Kidney (tissue), 14 donors: Measurements from ENCODE around the gene PGPEP1. TPM values are rescaled to one million over a fixed set of nuclear protein-coding genes. Genes with fewer than 3 reads are reported as not detected.
"Not testable (repeated sequence)": the region's sequence is repeated elsewhere in the genome, so short reads cannot be mapped to it uniquely, and the experiment has no call there.

Source experiments
- DNase-seq, 5 donors: peaks; one replicate each; pipeline ENCODE4 v3.0.0-alpha.2; 2013 to 2020
- FAIRE-seq: peaks from 2 replicates; lab custom pipeline; 2012; peaks lifted over from hg19 to GRCh38; lab: Jason Lieb, UNC
- H3K27ac ChIP-seq, 2 donors: one replicate each; pipeline ENCODE4 v1.7.0; 2013; ENCODE audit warnings: low read depth in 2 of 2, low read length in 2 of 2, inconsistent platforms in 1 of 2
- H3K27me3 ChIP-seq: one replicate; pipeline ENCODE4 v1.7.1; 2013; ENCODE audit warnings: low read length, inconsistent platforms; ENCODE audit not compliant: control insufficient read depth, insufficient read depth
- H3K36me3 ChIP-seq, 3 donors: one replicate each; pipeline versions ENCODE4 v1.7.0 to v1.7.1; 2013; ENCODE audit warnings: low read length in 3 of 3, control low read depth in 1 of 3, inconsistent platforms in 1 of 3; ENCODE audit not compliant: insufficient read depth in 3 of 3, control insufficient read depth in 2 of 3
- H3K4me1 ChIP-seq, 3 donors: one replicate each; pipeline versions ENCODE4 v1.7.0 to v1.7.1; 2013; ENCODE audit warnings: low read length in 3 of 3, inconsistent platforms in 1 of 3, low read depth in 1 of 3; ENCODE audit not compliant: control insufficient read depth in 2 of 3, insufficient read depth in 2 of 3
- H3K4me3 ChIP-seq, 3 donors: one replicate each; pipeline versions ENCODE4 v1.7.0 to v1.8.1; 2013; ENCODE audit warnings: low read length in 3 of 3, control low read depth in 1 of 3, inconsistent platforms in 1 of 3
- H3K9ac ChIP-seq, 3 donors: one replicate each; pipeline versions ENCODE4 v1.7.0 to v1.7.1; 2013; ENCODE audit warnings: low read length in 3 of 3, control low read depth in 1 of 3, inconsistent platforms in 1 of 3
- H3K9me3 ChIP-seq, 3 donors: one replicate each; pipeline versions ENCODE4 v1.7.0 to v1.7.1; 2013; ENCODE audit warnings: low read length in 3 of 3, control low read depth in 1 of 3, inconsistent platforms in 1 of 3; ENCODE audit not compliant: control insufficient read depth in 2 of 3, insufficient read depth in 1 of 3
- intact Hi-C: fragments of 100-400 bp; cut with DNase I; formaldehyde crosslinking; loops from one replicate; pipeline ENCODE4 v1.11.1; 2022
- polyA plus RNA-seq: library from polyadenylated mRNA; stranded (reverse); fragments of 350-450 nt; fragmentation: Illumina TruSeq; extraction: RNeasy Lipid Tissue Mini Kit (QIAGEN cat#74804); gene quantifications from one replicate; pipeline ENCODE4 v1.2.3, GENCODE V29; 2014; ENCODE audit warnings: low read depth, low replicate concordance; ENCODE audit not compliant: insufficient read depth
- total RNA-seq: library from RNA; stranded (reverse); fragmentation: NEBNext Ultra II Directional; extraction: Animal tissue kit (Norgen Biotek cat#: 25700); gene quantifications from one replicate; pipeline ENCODE4 v1.2.1, GENCODE V29; 2021
- TF ChIP-seq, protein P1 (sequence below): IDR thresholded peaks from 3 replicates; pipeline ENCODE4 v1.5.1; 2012; ENCODE audit warnings: mild to moderate bottlenecking, moderate library complexity, borderline replicate concordance; ENCODE audit not compliant: insufficient read depth; ENCODE audit errors: extremely low read depth
- donor health status: control.
- donor health status: control.
- donor health status: control.
- donor health status: control.
- donor health status: control.
- donor health status: DM: yes; HTN: yes; CAD: no.
- donor health status: Normal renal cell carcinoma (clear cell type).

PGPEP1 gene
- total and polyA plus RNA-seq, 2 donors from 2014 or later, result 54.5 to 76.1 TPM

DNA sequence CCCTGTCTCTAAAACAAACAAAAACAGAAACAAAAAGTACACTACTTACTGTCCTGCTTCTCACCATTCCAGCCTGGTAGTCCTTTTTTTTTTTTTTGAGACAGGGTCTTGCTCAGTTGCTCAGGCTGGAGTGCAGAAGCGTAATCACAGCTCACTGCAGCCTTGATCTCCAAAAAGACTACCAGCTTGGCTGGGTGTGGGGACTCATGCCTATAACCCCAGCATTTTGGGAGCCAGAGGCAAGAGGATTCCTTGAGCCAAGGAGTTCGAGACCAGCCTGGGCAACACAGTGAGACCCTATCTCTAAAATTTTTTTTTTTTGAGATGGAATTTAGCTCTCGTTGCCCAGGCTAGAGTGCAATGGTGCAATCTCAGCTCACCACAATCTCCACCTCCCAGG is 40.4 kb downstream of the PGPEP1 start:
- DNase-seq (no peak), FAIRE-seq (no peak)
- Histone ChIP-seq H3K36me3 (no peaks in the 10 kb centered on the region), H3K27ac (peak overlapping the region; percentile 45 to 84), H3K4me1 (peaks cover 0 to 15% (median 13%) of the 10 kb centered on the region in 3 donors), H3K27me3 (no peaks in the 10 kb centered on the region), H3K4me3 (no peak overlapping the region), H3K9me3 (no peaks in the 10 kb centered on the region), H3K9ac (peak overlapping the region in 1 of 3 donors; percentile 17)
- TF ChIP-seq, protein P1, sequence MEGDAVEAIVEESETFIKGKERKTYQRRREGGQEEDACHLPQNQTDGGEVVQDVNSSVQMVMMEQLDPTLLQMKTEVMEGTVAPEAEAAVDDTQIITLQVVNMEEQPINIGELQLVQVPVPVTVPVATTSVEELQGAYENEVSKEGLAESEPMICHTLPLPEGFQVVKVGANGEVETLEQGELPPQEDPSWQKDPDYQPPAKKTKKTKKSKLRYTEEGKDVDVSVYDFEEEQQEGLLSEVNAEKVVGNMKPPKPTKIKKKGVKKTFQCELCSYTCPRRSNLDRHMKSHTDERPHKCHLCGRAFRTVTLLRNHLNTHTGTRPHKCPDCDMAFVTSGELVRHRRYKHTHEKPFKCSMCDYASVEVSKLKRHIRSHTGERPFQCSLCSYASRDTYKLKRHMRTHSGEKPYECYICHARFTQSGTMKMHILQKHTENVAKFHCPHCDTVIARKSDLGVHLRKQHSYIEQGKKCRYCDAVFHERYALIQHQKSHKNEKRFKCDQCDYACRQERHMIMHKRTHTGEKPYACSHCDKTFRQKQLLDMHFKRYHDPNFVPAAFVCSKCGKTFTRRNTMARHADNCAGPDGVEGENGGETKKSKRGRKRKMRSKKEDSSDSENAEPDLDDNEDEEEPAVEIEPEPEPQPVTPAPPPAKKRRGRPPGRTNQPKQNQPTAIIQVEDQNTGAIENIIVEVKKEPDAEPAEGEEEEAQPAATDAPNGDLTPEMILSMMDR, result no peak
- intact Hi-C loops, result no loop called here

DNA sequence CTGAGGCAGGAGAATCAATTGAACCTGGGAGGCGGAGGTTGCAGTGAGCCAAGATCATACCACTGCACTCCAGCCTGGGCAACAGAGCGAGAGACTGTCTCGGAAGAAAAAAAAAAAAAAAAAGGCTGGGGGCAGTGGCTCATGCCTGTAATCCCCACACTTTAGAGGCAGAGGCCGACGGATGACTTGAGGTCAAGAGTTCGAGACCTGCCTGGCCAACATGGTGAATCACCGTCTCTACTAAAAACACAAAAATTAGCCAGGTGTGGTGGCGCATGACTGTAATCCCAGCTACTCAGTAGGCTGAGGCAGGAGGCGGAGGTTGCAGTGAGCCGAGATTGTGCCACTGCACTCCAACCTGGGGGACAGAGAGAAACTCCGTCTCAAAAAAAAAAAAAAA is 43.2 kb downstream of the PGPEP1 start:
- DNase-seq, H3K27me3 ChIP-seq, intact Hi-C loops, FAIRE-seq, H3K9ac ChIP-seq, H3K36me3 ChIP-seq, H3K4me3 ChIP-seq, H3K9me3 ChIP-seq: not testable (repeated sequence)
- peak overlapping the region in 1 of 2 donors; percentile 84 for H3K27ac ChIP-seq
- peaks cover 0 to 16% (median 15%) of the 10 kb centered on the region in 3 donors for H3K4me1 ChIP-seq

DNA sequence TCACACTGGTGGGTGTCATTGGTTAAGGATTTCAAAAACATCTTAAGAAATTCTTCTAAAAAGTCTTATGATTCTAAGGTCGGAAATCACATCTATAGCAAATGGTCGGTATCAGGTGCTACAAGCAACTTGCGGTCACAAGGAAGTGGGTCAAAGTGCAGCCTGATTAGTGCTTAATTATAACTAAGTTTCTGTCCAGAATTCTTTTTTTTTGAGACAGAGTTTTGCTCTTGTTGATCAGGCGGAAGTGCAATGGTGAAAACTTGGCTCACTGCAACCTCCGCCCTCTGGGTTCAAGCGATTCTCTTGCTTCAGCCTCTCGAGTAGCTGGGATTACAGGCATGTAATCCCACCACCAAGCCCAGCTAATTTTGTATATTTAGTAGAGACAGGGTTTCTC is 44.4 kb downstream of the PGPEP1 start:
- intact Hi-C loops, result no loop called here
- Histone ChIP-seq H3K36me3 (peaks cover 0 to 3% (median 2%) of the 10 kb centered on the region in 3 donors), H3K4me1 (peaks cover 0 to 17% (median 16%) of the 10 kb centered on the region in 3 donors), H3K9ac (peak overlapping the region in 1 of 3 donors; percentile 21), H3K27ac (peak overlapping the region; percentile 95 to 98), H3K9me3 (no peaks in the 10 kb centered on the region), H3K4me3 (no peak overlapping the region), H3K27me3 (no peaks in the 10 kb centered on the region)
- no peak for DNase-seq
- TF ChIP-seq, protein P1, result no peak
- FAIRE-seq, result no peak

DNA sequence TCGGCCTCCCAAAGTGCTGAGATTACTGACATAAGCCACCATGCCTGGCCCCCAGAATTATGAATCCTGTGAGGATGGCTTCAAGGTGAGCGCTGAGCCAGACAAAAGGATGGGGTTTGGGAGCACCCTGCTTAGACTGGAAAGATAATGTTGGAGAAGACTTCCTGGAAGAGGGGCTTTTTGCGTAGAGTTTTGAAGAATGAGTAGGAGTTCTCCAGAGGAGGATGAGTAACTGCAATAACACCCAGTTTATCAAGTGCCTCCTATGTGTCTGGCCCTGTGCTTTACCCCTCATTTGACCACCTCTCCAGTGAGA is 44.9 kb downstream of the PGPEP1 start:
- TF ChIP-seq, protein P1, result no peak
- Histone ChIP-seq H3K9me3 (no peaks in the 10 kb centered on the region), H3K36me3 (peaks cover 0 to 3% (median 2%) of the 10 kb centered on the region in 3 donors), H3K9ac (peak overlapping the region in 2 of 3 donors; percentile 21 to 44), H3K4me1 (peaks cover 0 to 17% (median 16%) of the 10 kb centered on the region in 3 donors), H3K27me3 (no peaks in the 10 kb centered on the region), H3K4me3 (no peak overlapping the region), H3K27ac (peak overlapping the region; percentile 95 to 98)
- FAIRE-seq (no peak), DNase-seq (no peak)
- intact Hi-C loops, result no loop called here
